GM12891 (cell line): ENCODE measurements around the gene COL21A1.

Experiments
- PAX5 ChIP-seq: IDR thresholded peaks from 2 replicates; pipeline ENCODE4 v1.6.1; 2011; ENCODE audit warnings: low read length, moderate library complexity, mild to moderate bottlenecking; ENCODE audit not compliant: insufficient read depth, severe bottlenecking
- POLR2A ChIP-seq: IDR thresholded peaks from 2 replicates; pipeline ENCODE4 v1.6.1; 2011; ENCODE audit warnings: low read depth, low read length, control low read depth
- POLR2AphosphoS5 ChIP-seq: IDR thresholded peaks from 2 replicates; pipeline ENCODE4 v1.6.1; 2011; ENCODE audit warnings: low read depth, low read length, control low read depth

GRCh38 chr6:56146086-56146485 is 101.3 kb downstream of the COL21A1 start:
- no peak for TF ChIP-seq POLR2AphosphoS5
- TF ChIP-seq POLR2A, result no peak
- no peak for TF ChIP-seq PAX5
